A549 treated with RU486 at 1 μM for 4 hours (cell line): ENCODE data around the gene PALB2. TPM values are rescaled to one million over a fixed set of nuclear protein-coding genes. Genes with fewer than 3 reads are reported as not detected.

Experiments
- total RNA-seq: library from RNA; stranded (reverse); fragments of 200-300 nt; extraction: Qiagen RNA extraction; gene quantifications from 5 replicates; pipeline ENCODE4 v1.2.3, GENCODE V29; 2022; ENCODE audit warnings: low read depth

PALB2 gene
- total RNA-seq, result 9.3 to 13.1 TPM (median 12.3 TPM) in 5 replicates

DNA sequence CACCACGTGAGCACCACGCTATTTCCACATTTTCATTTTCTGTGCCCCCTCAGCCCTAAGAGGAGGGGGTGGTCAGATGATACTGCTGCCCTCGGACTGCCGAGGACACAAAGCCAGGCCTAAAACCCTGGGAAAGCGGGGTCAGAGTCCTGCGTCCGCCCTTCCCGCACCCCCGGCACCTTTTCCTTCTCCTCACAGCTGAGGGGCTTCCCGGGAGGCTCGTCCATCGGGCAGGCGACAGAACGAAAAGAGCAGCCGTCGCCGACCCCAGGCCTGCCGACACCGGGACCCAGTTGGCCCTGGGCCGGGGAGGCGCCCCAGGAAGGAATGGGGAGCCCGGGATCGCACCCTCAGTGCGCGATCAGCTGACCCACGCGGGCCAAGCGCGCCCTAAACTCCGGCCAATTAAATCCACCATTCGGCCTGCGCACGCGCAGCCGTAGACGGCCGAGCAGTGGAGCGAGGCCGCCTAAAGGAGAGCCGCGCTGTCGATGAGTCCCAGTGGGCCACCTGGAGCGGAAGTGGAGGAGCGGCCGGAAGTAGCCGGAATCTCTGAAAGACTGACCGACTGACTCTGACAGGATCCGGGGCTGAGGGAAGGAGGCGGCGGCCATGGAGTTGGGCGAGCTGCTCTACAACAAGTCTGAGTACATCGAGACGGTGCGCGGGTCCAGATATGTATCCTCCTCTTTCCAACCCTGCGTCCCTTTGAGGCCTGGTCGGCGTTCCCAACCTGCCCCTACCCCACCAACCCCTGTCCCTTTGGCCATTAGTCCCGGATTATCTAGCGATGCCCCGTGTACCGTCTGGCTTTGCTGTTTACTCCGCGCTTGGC lies at the start of gene PALB2, which contains the start of gene DCTN5:
TSS of gene PALB2 (minus strand) at position 380 of the 835 bp plus-strand sequence. CDS start at position 227, 153 bp downstream.
TSS of gene DCTN5 (plus strand) at position 536 of the 835 bp plus-strand sequence. CDS start at position 613, 77 bp downstream.

DNA sequence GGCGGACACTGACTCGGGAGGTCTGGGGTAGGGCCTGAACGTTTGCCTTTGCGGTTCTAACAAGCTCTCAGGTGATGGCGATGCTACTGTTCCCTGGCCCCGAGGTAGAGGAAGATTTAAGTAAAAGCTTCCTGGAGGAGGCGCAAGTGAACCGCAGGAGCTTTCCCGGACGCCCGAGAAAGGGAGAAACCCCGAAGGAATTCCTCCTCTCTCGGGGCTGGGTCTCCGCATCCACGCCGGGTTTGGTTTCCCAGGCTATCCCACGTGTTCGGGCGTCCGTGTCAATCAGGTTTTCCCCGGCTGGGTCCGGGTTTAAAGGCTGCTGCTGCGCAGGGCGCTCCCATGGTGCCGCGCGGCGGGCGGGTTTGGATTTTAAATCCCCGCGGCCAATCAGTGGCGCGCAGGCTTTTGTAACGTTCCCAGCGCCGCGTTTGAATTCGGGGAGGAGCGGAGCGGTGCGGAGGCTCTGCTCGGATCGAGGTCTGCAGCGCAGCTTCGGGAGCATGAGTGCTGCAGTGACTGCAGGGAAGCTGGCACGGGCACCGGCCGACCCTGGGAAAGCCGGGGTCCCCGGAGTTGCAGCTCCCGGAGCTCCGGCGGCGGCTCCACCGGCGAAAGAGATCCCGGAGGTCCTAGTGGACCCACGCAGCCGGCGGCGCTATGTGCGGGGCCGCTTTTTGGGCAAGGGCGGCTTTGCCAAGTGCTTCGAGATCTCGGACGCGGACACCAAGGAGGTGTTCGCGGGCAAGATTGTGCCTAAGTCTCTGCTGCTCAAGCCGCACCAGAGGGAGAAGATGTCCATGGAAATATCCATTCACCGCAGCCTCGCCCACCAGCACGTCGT lies 37.5 kb upstream of the PALB2 start, which contains the start of gene PLK1:
TSS of gene PLK1 (plus strand) at position 460 of the 844 bp plus-strand sequence. CDS start at position 504, 44 bp downstream.

DNA sequence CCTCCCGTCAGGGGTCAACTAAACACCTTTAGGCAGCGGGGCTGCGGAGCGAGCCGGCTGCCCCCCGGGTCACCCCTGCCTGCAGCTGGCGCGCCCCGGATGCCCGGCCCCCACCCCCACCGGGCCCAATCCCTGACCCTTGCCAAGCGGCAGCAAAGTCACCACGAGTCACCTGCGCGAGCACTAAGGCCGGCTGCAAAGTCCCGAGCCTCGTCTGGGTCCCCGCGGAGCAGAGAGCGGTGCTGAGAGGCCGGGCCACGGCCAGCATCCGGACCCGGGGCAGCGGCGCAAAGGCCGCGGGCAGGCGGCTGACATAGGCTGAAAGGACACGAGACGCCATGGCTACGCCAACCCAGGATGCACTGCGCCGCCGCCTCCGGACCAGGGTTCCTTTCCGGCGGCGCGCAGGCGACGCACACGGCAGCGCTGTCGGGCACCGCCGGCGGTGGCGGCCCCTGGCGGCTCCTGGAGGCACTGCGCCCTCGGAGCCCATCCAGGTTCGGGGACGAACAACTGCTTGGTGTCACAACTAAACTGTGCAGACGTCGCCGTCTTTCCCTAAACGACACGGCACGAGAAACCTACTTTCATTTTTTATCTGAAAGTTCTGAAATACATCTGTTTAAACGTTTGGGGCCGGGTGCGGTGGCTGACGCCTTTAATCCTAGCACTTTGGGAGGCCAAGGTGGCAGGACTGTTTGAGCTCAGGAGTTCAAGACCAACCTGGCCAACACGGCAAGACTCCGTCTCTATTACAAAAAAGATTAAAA lies 45.0 kb downstream of the PALB2 start, which contains the start of gene NDUFAB1:
TSS of gene NDUFAB1 (minus strand) at position 366 of the 770 bp plus-strand sequence. CDS start at position 340, 26 bp downstream.

DNA sequence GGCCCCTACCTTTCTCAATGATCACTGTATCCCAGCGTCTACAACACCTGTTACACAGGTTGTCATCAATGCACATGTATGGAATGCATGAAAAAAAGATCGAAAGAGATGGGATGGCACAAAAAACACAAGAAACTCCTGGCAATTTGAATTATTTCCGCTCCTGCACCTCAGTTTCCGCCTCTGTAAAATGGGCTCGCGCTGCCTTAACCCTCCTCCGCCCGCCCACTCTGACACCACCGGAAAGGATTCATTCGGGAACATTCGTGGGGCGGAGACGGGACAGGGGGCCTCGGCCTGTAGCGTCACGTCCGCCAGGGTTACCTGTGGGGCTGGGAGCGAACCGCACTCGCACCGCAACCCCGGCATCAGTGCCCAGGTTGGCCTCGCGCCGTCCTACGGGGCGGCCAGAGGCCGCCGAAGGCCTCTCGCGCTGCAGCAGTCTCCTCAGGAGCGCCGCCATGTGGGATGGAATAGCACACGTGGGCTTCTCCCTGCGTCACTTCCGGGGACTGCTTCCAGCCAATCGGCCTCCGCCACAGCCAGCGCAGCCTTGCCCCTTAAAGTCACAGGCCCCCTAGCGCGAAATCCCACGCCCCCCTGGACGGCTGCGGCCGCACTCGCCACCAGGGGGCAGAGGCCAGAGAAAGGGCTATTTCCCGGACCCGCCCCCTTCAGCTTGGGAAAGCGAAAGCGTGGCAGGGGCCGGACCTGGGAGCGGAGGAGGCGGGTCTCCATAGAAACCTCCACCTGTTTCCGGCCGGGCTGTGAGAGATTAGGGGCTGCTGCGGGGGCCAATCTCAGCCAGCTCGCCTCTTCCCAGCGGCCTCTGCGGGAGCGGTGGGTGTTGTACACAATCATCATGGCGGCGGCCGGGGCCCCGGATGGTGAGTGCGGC lies 84.0 kb downstream of the PALB2 start, which contains the start of the genes EARS2 and UBFD1:
TSS of gene EARS2 (minus strand) at position 470 of the 898 bp plus-strand sequence. CDS start at position 463, 7 bp downstream.
TSS of gene UBFD1 (plus strand) at position 847 of the 898 bp plus-strand sequence. CDS start at position 863, 16 bp downstream.

Other genes with a start within 250 kb of the PALB2 start
- gene COG7, start 188.1 kb downstream of the PALB2 start, total RNA-seq, result 13.9 to 18.7 TPM (median 17.6 TPM) in 5 replicates
- gene GGA2, start 130.8 kb downstream of the PALB2 start, total RNA-seq, result 27.5 to 30.2 TPM (median 29.4 TPM) in 5 replicates
- gene EARS2, start 84.0 kb downstream of the PALB2 start, total RNA-seq, result 23.5 to 32.6 TPM (median 30.8 TPM) in 5 replicates
- 39.0 to 60.1 TPM (median 55.9 TPM) in 5 replicates for gene UBFD1, start 83.6 kb downstream of the PALB2 start, total RNA-seq
- gene NDUFAB1, start 45.0 kb downstream of the PALB2 start, total RNA-seq, result 163 to 188 TPM (median 181 TPM) in 5 replicates
- gene DCTN5, start 156 bp upstream of the PALB2 start, total RNA-seq, result 63.6 to 75.5 TPM (median 72.7 TPM) in 5 replicates
- gene PLK1, start 37.6 kb upstream of the PALB2 start, total RNA-seq, result 153 to 178 TPM (median 167 TPM) in 5 replicates
- gene ERN2, start 71.9 kb upstream of the PALB2 start, total RNA-seq, result not detected in 5 replicates
- gene CHP2, start 113.7 kb upstream of the PALB2 start, total RNA-seq, result not detected in 5 replicates
- gene PRKCB, start 194.7 kb upstream of the PALB2 start, total RNA-seq, result 0.15 to 0.35 TPM (median 0.21 TPM) in 5 replicates